Measurements from ENCODE around the gene MAPKAPK3.

DNA sequence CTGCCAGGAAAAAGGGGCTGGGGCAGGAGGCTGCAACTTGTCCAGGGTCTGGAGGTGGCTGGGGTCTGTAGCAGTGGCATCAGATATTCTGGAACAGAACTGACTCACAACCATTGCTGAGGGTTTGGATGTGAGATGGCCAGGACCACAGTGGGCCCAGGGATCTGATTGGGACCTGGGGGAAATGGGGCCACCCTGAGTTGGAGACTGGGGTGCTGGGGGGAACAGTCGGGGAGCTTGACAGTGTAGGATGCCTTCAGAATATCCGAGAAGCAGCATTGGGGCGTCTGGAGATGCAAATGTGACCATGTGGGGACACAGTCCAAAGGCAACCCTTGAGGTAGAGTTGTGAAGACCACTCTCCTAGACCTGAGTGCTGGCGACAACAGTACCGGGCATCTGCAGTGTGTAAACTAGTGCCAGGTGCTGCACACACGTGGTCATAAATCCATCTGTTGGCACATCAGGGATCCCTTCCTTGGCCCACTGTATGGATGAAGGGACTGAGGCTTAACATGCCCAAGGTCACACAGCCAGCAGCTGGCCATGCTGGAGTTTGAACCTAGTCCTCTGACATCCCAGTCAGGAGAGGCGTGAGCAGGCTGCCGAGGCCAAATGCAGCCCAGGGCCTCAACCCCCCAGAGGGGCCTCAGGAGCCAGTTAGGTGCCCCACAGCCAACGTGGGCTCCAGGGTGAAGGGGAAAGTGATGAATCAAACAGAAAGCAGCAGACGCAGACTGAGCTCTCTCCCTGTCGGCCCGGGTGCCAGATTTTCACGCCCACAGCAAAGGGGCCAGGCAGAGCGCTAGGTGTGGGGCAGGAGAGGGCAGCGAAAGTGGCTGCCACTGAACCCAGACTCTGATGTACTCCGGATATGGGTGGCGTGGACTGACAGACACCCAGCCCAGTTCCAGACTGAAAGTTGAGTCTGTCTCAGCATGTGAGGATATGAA, 28.9 kb upstream of the MAPKAPK3 start:
- TF ChIP-seq, protein P1, sequence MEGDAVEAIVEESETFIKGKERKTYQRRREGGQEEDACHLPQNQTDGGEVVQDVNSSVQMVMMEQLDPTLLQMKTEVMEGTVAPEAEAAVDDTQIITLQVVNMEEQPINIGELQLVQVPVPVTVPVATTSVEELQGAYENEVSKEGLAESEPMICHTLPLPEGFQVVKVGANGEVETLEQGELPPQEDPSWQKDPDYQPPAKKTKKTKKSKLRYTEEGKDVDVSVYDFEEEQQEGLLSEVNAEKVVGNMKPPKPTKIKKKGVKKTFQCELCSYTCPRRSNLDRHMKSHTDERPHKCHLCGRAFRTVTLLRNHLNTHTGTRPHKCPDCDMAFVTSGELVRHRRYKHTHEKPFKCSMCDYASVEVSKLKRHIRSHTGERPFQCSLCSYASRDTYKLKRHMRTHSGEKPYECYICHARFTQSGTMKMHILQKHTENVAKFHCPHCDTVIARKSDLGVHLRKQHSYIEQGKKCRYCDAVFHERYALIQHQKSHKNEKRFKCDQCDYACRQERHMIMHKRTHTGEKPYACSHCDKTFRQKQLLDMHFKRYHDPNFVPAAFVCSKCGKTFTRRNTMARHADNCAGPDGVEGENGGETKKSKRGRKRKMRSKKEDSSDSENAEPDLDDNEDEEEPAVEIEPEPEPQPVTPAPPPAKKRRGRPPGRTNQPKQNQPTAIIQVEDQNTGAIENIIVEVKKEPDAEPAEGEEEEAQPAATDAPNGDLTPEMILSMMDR (IDR thresholded peaks at IDR 0.05): no peak
- no peak for TF ChIP-seq POLR2A (IDR thresholded peaks at IDR 0.05)
- no peak for TF ChIP-seq POLR2AphosphoS5 (IDR thresholded peaks at IDR 0.05)

All from upper lobe of left lung (tissue), 4 donors.